Parathyroid adenoma (tissue), 2 donors: Measurements from ENCODE around the gene SERINC5.

ENCODE experiments used
- H2AFZ ChIP-seq: fragments of 300-600 bp; sonication (generic); one replicate; pipeline ENCODE4 v1.7.0; 2017; ENCODE audit warnings: antibody characterized with exemption, mild to moderate bottlenecking
- H3K27ac ChIP-seq: fragments of 300-600 bp; sonication (generic); one replicate; pipeline ENCODE4 v1.7.0; 2017
- H3K27me3 ChIP-seq: fragments of 300-600 bp; sonication (generic); one replicate; pipeline ENCODE4 v1.7.0; 2017; ENCODE audit warnings: low read length; ENCODE audit not compliant: control insufficient read depth, insufficient read depth
- H3K36me3 ChIP-seq: fragments of 300-600 bp; sonication (generic); one replicate; pipeline ENCODE4 v1.7.0; 2017; ENCODE audit warnings: low read length; ENCODE audit not compliant: control insufficient read depth, insufficient read depth
- H3K4me1 ChIP-seq: fragments of 300-600 bp; sonication (generic); one replicate; pipeline ENCODE4 v1.7.0; 2017; ENCODE audit warnings: control low read depth
- H3K4me2 ChIP-seq: fragments of 300-600 bp; sonication (generic); one replicate; pipeline ENCODE4 v1.7.0; 2017; ENCODE audit warnings: low read length
- H3K4me3 ChIP-seq: fragments of 300-600 bp; sonication (generic); one replicate; pipeline ENCODE4 v1.7.0; 2017; ENCODE audit warnings: low read depth, low read length
- H3K79me2 ChIP-seq: fragments of 300-600 bp; sonication (generic); one replicate; pipeline ENCODE4 v1.7.0; 2017; ENCODE audit warnings: control low read depth
- H3K9ac ChIP-seq: fragments of 300-600 bp; sonication (generic); one replicate; pipeline ENCODE4 v1.7.0; 2017; ENCODE audit warnings: mild to moderate bottlenecking
- H3K9me3 ChIP-seq: fragments of 300-600 bp; sonication (generic); one replicate; pipeline ENCODE4 v1.7.0; 2017; ENCODE audit warnings: low read length; ENCODE audit not compliant: control insufficient read depth
- TF ChIP-seq, protein P1 (sequence below): fragments of 300-600 bp; sonication (generic); IDR thresholded peaks from one replicate; pipeline ENCODE4 v1.7.0; 2017; ENCODE audit warnings: antibody characterized with exemption, mild to moderate bottlenecking
- donor health status: primary hyperparathyroidism.

SERINC5 gene

DNA sequence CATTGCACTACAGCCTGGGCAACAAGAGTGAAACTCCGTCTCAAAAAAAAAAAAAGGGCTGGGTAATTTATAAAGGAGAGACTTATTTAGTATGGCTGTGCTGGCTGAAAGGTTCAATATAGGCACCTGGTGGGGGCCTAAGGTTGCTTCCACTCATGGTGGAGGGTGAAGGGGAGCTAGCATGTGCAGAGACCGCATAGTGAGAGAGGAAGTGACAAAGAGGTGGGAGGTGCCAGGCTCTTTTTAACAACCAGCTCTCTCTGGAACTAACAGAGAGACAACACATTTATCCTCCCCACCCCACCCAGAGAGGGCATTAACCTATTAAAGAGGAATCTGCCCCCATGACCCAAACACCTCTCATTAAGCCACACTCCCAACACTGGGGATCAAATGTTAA is 28.9 kb upstream of the SERINC5 start:
- H3K27me3 ChIP-seq, result no peaks in the 10 kb centered on the region
- H3K9ac ChIP-seq, result no peak overlapping the region
- H3K36me3 ChIP-seq, result no peaks in the 10 kb centered on the region
- no peaks in the 10 kb centered on the region for H3K4me1 ChIP-seq
- H3K4me2 ChIP-seq, result no peak overlapping the region
- no peak overlapping the region for H2AFZ ChIP-seq
- H3K9me3 ChIP-seq, result no peaks in the 10 kb centered on the region
- TF ChIP-seq, protein P1, sequence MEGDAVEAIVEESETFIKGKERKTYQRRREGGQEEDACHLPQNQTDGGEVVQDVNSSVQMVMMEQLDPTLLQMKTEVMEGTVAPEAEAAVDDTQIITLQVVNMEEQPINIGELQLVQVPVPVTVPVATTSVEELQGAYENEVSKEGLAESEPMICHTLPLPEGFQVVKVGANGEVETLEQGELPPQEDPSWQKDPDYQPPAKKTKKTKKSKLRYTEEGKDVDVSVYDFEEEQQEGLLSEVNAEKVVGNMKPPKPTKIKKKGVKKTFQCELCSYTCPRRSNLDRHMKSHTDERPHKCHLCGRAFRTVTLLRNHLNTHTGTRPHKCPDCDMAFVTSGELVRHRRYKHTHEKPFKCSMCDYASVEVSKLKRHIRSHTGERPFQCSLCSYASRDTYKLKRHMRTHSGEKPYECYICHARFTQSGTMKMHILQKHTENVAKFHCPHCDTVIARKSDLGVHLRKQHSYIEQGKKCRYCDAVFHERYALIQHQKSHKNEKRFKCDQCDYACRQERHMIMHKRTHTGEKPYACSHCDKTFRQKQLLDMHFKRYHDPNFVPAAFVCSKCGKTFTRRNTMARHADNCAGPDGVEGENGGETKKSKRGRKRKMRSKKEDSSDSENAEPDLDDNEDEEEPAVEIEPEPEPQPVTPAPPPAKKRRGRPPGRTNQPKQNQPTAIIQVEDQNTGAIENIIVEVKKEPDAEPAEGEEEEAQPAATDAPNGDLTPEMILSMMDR, result no peak
- H3K27ac ChIP-seq, result no peak overlapping the region
- no peak overlapping the region for H3K4me3 ChIP-seq
- H3K79me2 ChIP-seq, result no peaks in the 10 kb centered on the region

GRCh38 chr5:80283360-80283759 is 27.5 kb upstream of the SERINC5 start:
- no peak overlapping the region for H3K9ac ChIP-seq
- no peaks in the 10 kb centered on the region for H3K4me1 ChIP-seq
- no peaks in the 10 kb centered on the region for H3K36me3 ChIP-seq
- TF ChIP-seq, protein P1, result no peak
- no peak overlapping the region for H3K4me3 ChIP-seq
- H3K9me3 ChIP-seq, result no peaks in the 10 kb centered on the region
- H2AFZ ChIP-seq, result no peak overlapping the region
- H3K27ac ChIP-seq, result no peak overlapping the region
- H3K79me2 ChIP-seq, result no peaks in the 10 kb centered on the region
- H3K4me2 ChIP-seq, result no peak overlapping the region
- H3K27me3 ChIP-seq, result no peaks in the 10 kb centered on the region

DNA sequence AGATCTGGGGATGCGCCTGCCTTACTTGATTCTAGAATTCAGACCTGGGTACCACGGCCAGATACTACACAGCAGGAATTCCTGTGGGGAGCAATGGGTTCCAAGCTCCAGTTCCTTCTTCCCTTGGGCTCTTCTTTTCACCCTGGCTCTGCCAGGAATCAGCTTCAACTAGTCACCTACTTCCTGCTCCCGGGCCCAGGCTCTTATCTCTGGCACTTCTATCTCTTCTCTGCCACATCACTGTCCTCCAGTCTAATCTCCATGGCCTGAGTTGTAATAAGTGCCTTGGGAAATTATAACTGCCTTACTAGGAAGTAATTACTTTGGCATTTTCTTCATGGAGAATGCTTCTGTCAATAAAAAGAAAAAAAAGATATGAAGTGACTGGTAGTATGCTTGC is 26.2 kb upstream of the SERINC5 start:
- H3K79me2 ChIP-seq, result no peaks in the 10 kb centered on the region
- H2AFZ ChIP-seq, result no peak overlapping the region
- H3K36me3 ChIP-seq, result no peaks in the 10 kb centered on the region
- no peak overlapping the region for H3K9ac ChIP-seq
- H3K4me1 ChIP-seq, result no peaks in the 10 kb centered on the region
- H3K9me3 ChIP-seq, result no peaks in the 10 kb centered on the region
- H3K4me2 ChIP-seq, result no peak overlapping the region
- H3K27me3 ChIP-seq, result no peaks in the 10 kb centered on the region
- no peak overlapping the region for H3K4me3 ChIP-seq
- no peak overlapping the region for H3K27ac ChIP-seq
- TF ChIP-seq, protein P1, result no peak

- Histone ChIP-seq H3K36me3 (no peaks in the 10 kb centered on the region), H3K27ac (no peak overlapping the region), H3K9ac (no peak overlapping the region)
Observed at GRCh38 chr5:80277191-80277590, 21.3 kb upstream of the SERINC5 start.

GRCh38 chr5:80276186-80276585 is 20.3 kb upstream of the SERINC5 start:
- H2AFZ ChIP-seq, result no peak overlapping the region
- no peaks in the 10 kb centered on the region for H3K27me3 ChIP-seq
- TF ChIP-seq, protein P1, result no peak
- H3K9ac ChIP-seq, result no peak overlapping the region
- H3K79me2 ChIP-seq, result no peaks in the 10 kb centered on the region
- no peak overlapping the region for H3K4me3 ChIP-seq
- H3K9me3 ChIP-seq, result no peaks in the 10 kb centered on the region
- no peak overlapping the region for H3K27ac ChIP-seq
- no peak overlapping the region for H3K4me2 ChIP-seq
- no peaks in the 10 kb centered on the region for H3K36me3 ChIP-seq
- H3K4me1 ChIP-seq, result no peaks in the 10 kb centered on the region

More at GRCh38 chr5:80277191-80277590, 21.3 kb upstream of the SERINC5 start:
- H3K79me2 ChIP-seq, result no peaks in the 10 kb centered on the region
- no peak overlapping the region for H3K4me3 ChIP-seq
- no peaks in the 10 kb centered on the region for H3K9me3 ChIP-seq
- no peaks in the 10 kb centered on the region for H3K27me3 ChIP-seq
- TF ChIP-seq, protein P1, result no peak
- H2AFZ ChIP-seq, result no peak overlapping the region
- H3K4me1 ChIP-seq, result no peaks in the 10 kb centered on the region
- H3K4me2 ChIP-seq, result no peak overlapping the region
